Liver (tissue), 9 donors: ENCODE measurements around the gene OR11L1. TPM values are rescaled to one million over a fixed set of nuclear protein-coding genes. Genes with fewer than 3 reads are reported as not detected.

Experiments used
- DNase-seq: peaks from one replicate; pipeline ENCODE4 v3.0.0-alpha.2; 2017; ENCODE audit warnings: low spot score
- H3K27ac ChIP-seq, 2 donors: one replicate each; pipeline ENCODE4 v1.7.0; 2013; ENCODE audit warnings: inconsistent platforms in 2 of 2, low read length in 2 of 2, control low read depth in 1 of 2, low read depth in 1 of 2, mild to moderate bottlenecking in 1 of 2
- H3K27me3 ChIP-seq, 4 donors: one replicate each; pipeline versions ENCODE4 v1.6.1 to v1.7.0; 2013; ENCODE audit warnings: low read length in 3 of 4, inconsistent platforms in 1 of 4, mild to moderate bottlenecking in 1 of 4, moderate library complexity in 1 of 4; ENCODE audit not compliant: control insufficient read depth in 4 of 4, insufficient read depth in 4 of 4
- H3K36me3 ChIP-seq, 4 donors: one replicate each; pipeline versions ENCODE4 v1.6.1 to v1.7.0; 2013; ENCODE audit warnings: low read length in 3 of 4, mild to moderate bottlenecking in 3 of 4, low read depth in 1 of 4, moderate library complexity in 1 of 4; ENCODE audit not compliant: control insufficient read depth in 4 of 4, insufficient read depth in 3 of 4
- H3K4me1 ChIP-seq, 4 donors: one replicate each; pipeline versions ENCODE4 v1.6.1 to v1.7.0; 2013; ENCODE audit warnings: low read length in 3 of 4, mild to moderate bottlenecking in 3 of 4, moderate library complexity in 1 of 4; ENCODE audit not compliant: control insufficient read depth in 4 of 4, insufficient read depth in 4 of 4
- H3K4me3 ChIP-seq, 3 donors: one replicate each; pipeline versions ENCODE4 v1.6.1 to v1.7.0; 2013; ENCODE audit warnings: low read length in 3 of 3, control low read depth in 1 of 3, low read depth in 1 of 3, mild to moderate bottlenecking in 1 of 3
- H3K9ac ChIP-seq, 2 donors: one replicate each; pipeline ENCODE4 v1.7.0; 2013; ENCODE audit warnings: low read length in 2 of 2, mild to moderate bottlenecking in 2 of 2, moderate library complexity in 2 of 2, control low read depth in 1 of 2, low read depth in 1 of 2
- H3K9me3 ChIP-seq, 4 donors: one replicate each; pipeline versions ENCODE4 v1.6.1 to v1.7.0; 2013; ENCODE audit warnings: low read length in 3 of 4; ENCODE audit not compliant: control insufficient read depth in 4 of 4
- ATF3 ChIP-seq: IDR thresholded peaks from 2 replicates; pipeline ENCODE4 v1.6.1; 2016; ENCODE audit warnings: antibody characterized with exemption
- CTCF ChIP-seq: fragments of 150-350 bp; IDR thresholded peaks from 2 replicates; pipeline ENCODE4 v1.5.1; 2017; ENCODE audit warnings: improper control_type of control experiment, low read depth, low read length; ENCODE audit not compliant: missing input control
- EGR1 ChIP-seq, 2 donors: IDR thresholded peaks; 2 replicates each; pipeline ENCODE4 v1.6.1; 2016 to 2018; ENCODE audit warnings: antibody characterized with exemption in 2 of 2, low read depth in 2 of 2
- FOXA1 ChIP-seq: IDR thresholded peaks from 2 replicates; pipeline ENCODE4 v1.6.1; 2016; ENCODE audit warnings: antibody characterized with exemption
- FOXA2 ChIP-seq: IDR thresholded peaks from 2 replicates; pipeline ENCODE4 v1.6.1; 2016; ENCODE audit warnings: antibody characterized with exemption
- GABPA ChIP-seq, 2 donors: IDR thresholded peaks in 1 of 2; conservative IDR thresholded peaks in 1 of 2; 2 replicates each; pipeline ENCODE4 v1.6.1; 2016; ENCODE audit warnings: antibody characterized with exemption in 2 of 2, mild to moderate bottlenecking in 1 of 2, moderate library complexity in 1 of 2
- HNF4A ChIP-seq, 2 donors: conservative IDR thresholded peaks; 2 replicates each; pipeline ENCODE4 v1.6.1; 2016; ENCODE audit warnings: antibody characterized with exemption in 2 of 2, mild to moderate bottlenecking in 2 of 2
- HNF4G ChIP-seq: IDR thresholded peaks from 2 replicates; pipeline ENCODE4 v1.6.1; 2016; ENCODE audit warnings: antibody characterized with exemption
- JUND ChIP-seq, 2 donors: IDR thresholded peaks; 2 replicates each; pipeline ENCODE4 v1.6.1; 2016; ENCODE audit warnings: antibody characterized with exemption in 2 of 2
- MAX ChIP-seq: IDR thresholded peaks from 2 replicates; pipeline ENCODE4 v1.6.1; 2016; ENCODE audit warnings: antibody characterized with exemption
- NR2F2 ChIP-seq: IDR thresholded peaks from 2 replicates; pipeline ENCODE4 v1.6.1; 2016; ENCODE audit warnings: antibody characterized with exemption
- RAD21 ChIP-seq, 2 donors: IDR thresholded peaks; 2 replicates each; pipeline ENCODE4 v1.6.1; 2016; ENCODE audit warnings: antibody characterized with exemption in 2 of 2, mild to moderate bottlenecking in 2 of 2
- REST ChIP-seq: IDR thresholded peaks from 2 replicates; pipeline ENCODE4 v1.6.1; 2016; ENCODE audit warnings: antibody characterized with exemption, mild to moderate bottlenecking
- RXRA ChIP-seq, 2 donors: IDR thresholded peaks; 2 replicates each; pipeline ENCODE4 v1.6.1; 2017 to 2018; ENCODE audit warnings: antibody characterized with exemption in 2 of 2, mild to moderate bottlenecking in 1 of 2
- SP1 ChIP-seq: IDR thresholded peaks from 2 replicates; pipeline ENCODE4 v1.6.1; 2018; ENCODE audit warnings: antibody characterized with exemption, mild to moderate bottlenecking
- TAF1 ChIP-seq: conservative IDR thresholded peaks from 2 replicates; pipeline ENCODE4 v1.6.1; 2016; ENCODE audit warnings: antibody characterized with exemption, mild to moderate bottlenecking
- YY1 ChIP-seq: IDR thresholded peaks from 2 replicates; pipeline ENCODE4 v1.6.1; 2016; ENCODE audit warnings: antibody characterized with exemption, mild to moderate bottlenecking
- ZBTB33 ChIP-seq: IDR thresholded peaks from 2 replicates; pipeline ENCODE4 v1.6.1; 2016; ENCODE audit warnings: antibody characterized with exemption
- WGBS: extraction: QIAGEN DNeasy Blood & Tissue Kit; methylation state at CpG from one replicate; pipeline ENCODE4 v1.1.7; 2013; 5-methylcytosine and 5-hydroxymethylcytosine counted together
- polyA plus RNA-seq, 2 donors: library from polyadenylated mRNA; stranded (reverse) in 1 of 2; unstranded in 1 of 2; fragments of 200-250 nt in 1 of 2; fragments of >200 nt in 1 of 2; fragmentation: Nextera tagmentation in 1 of 2; extraction: Ambion mirVana in 1 of 2; gene quantifications; one replicate each; pipeline versions ENCODE4 v1.2.1 to v1.2.3, GENCODE V29; 2013 to 2015
- total RNA-seq, 2 donors: library from RNA; depleted of rRNA; stranded (reverse); fragments of >200 nt; gene quantifications; one replicate each; pipeline ENCODE4 v1.2.3, GENCODE V29; 2014
- donor health status: healthy.
- donor health status: healthy.
- donor health status: healthy.
- donor health status: healthy.
- donor health status: healthy.

Gene OR11L1
- total and polyA plus RNA-seq, 4 donors, result not detected

- H3K9ac ChIP-seq, result no peak overlapping the region
- H3K36me3 ChIP-seq, result no peaks in the 10 kb centered on the region
- no peak overlapping the region for H3K4me3 ChIP-seq
- H3K9me3 ChIP-seq, result no peaks in the 10 kb centered on the region
- WGBS, result 64% methylated on average over 2 of the region's 2 CpGs
- H3K27ac ChIP-seq, result no peak overlapping the region
- DNase-seq, result no peak
- TF ChIP-seq RXRA (IDR thresholded peaks at IDR 0.05) (no peak), GABPA (IDR thresholded peaks at IDR 0.05 in 1 of 2, conservative IDR thresholded peaks at IDR 0.05 in 1 of 2) (no peak), MAX (no peak), ATF3 (no peak), HNF4G (no peak), SP1 (no peak), RAD21 (IDR thresholded peaks at IDR 0.05) (no peak), TAF1 (no peak), HNF4A (conservative IDR thresholded peaks at IDR 0.05) (no peak), NR2F2 (no peak), CTCF (no peak), YY1 (no peak), REST (no peak), ZBTB33 (no peak)
- H3K4me1 ChIP-seq, result no peaks in the 10 kb centered on the region
- H3K27me3 ChIP-seq, result no peaks in the 10 kb centered on the region
Observed at GRCh38 chr1:247822060-247822459, 19.6 kb downstream of the OR11L1 start.

GRCh38 chr1:247812637-247813036 lies 29.1 kb downstream of the OR11L1 start:
- Histone ChIP-seq H3K27ac (no peak overlapping the region), H3K9ac (no peak overlapping the region), H3K27me3 (peaks cover 0 to 3% (median 0%) of the 10 kb centered on the region in 4 donors), H3K4me3 (no peak overlapping the region), H3K4me1 (no peaks in the 10 kb centered on the region), H3K9me3 (no peaks in the 10 kb centered on the region), H3K36me3 (no peaks in the 10 kb centered on the region)
- TF ChIP-seq FOXA1 (no peak), FOXA2 (no peak), EGR1 (IDR thresholded peaks at IDR 0.05; ENCODE audit: low read depth in 2 of 2) (no peak), SP1 (no peak), HNF4G (no peak), NR2F2 (no peak), ATF3 (no peak), RXRA (IDR thresholded peaks at IDR 0.05) (no peak), JUND (IDR thresholded peaks at IDR 0.05) (no peak), RAD21 (IDR thresholded peaks at IDR 0.05) (no peak), TAF1 (no peak), YY1 (no peak), CTCF (no peak), ZBTB33 (no peak)
- no peak for DNase-seq
- 36% methylated on average over 2 of the region's 2 CpGs for WGBS
